IPS DF 4.7 (cell line): Measurements from ENCODE around the gene TBC1D4.

Experiments
- DNase-seq: peaks from one replicate; pipeline ENCODE4 v3.0.0-alpha.2; 2013; ENCODE audit warnings: low spot score; ENCODE audit errors: extremely low read depth

The TBC1D4 gene

GRCh38 chr13:75486146-75487062 lies 4.4 kb upstream of the TBC1D4 start:
- DNase-seq, result no peak

GRCh38 chr13:75485286-75486062 lies 3.5 kb upstream of the TBC1D4 start:
- no peak for DNase-seq

- DNase-seq, result no peak
These were observed 781 bp upstream of the TBC1D4 start for GRCh38 chr13:75482820-75483079.

GRCh38 chr13:75481176-75482069 lies 546 bp downstream of the TBC1D4 start:
- DNase-seq, result no peak

GRCh38 chr13:75480671-75481175 lies 1.2 kb downstream of the TBC1D4 start:
- no peak for DNase-seq

- DNase-seq, result no peak
These were observed 2.7 kb downstream of the TBC1D4 start for GRCh38 chr13:75479102-75479740.

- no peak for DNase-seq
These were observed 3.3 kb downstream of the TBC1D4 start for GRCh38 chr13:75478659-75479058.

- DNase-seq, result no peak
These were observed 7.0 kb downstream of the TBC1D4 start for GRCh38 chr13:75474956-75475355.

GRCh38 chr13:75473468-75473867 lies 8.5 kb downstream of the TBC1D4 start:
- DNase-seq, result no peak

- no peak for DNase-seq
These were observed 11.3 kb downstream of the TBC1D4 start for GRCh38 chr13:75470676-75471075.

- DNase-seq, result no peak
These were observed 12.9 kb downstream of the TBC1D4 start for GRCh38 chr13:75469047-75469446.

GRCh38 chr13:75468602-75469001 lies 13.4 kb downstream of the TBC1D4 start:
- DNase-seq, result no peak

GRCh38 chr13:75468098-75468497 lies 13.9 kb downstream of the TBC1D4 start:
- DNase-seq, result no peak

GRCh38 chr13:75467040-75467728 lies 14.8 kb downstream of the TBC1D4 start:
- no peak for DNase-seq

- no peak for DNase-seq
These were observed 16.7 kb downstream of the TBC1D4 start for GRCh38 chr13:75465236-75465635.

- DNase-seq, result no peak
These were observed 20.7 kb downstream of the TBC1D4 start for GRCh38 chr13:75461314-75461713.

- no peak for DNase-seq
These were observed 21.3 kb downstream of the TBC1D4 start for GRCh38 chr13:75460644-75461043.

GRCh38 chr13:75458696-75459422 lies 23.1 kb downstream of the TBC1D4 start:
- no peak for DNase-seq

GRCh38 chr13:75455962-75456361 lies 26.0 kb downstream of the TBC1D4 start:
- no peak for DNase-seq

GRCh38 chr13:75454497-75454896 lies 27.5 kb downstream of the TBC1D4 start:
- no peak for DNase-seq
